GM10266 (cell line): ENCODE measurements around the gene CUL2.

ENCODE experiments used
- DNase-seq: peaks from one replicate; pipeline ENCODE4 v3.0.0; 2012; ENCODE audit errors: extremely low spot score
- TF ChIP-seq, protein P1 (sequence below): IDR thresholded peaks from 2 replicates; pipeline ENCODE4 v1.5.1; 2012; ENCODE audit warnings: mild to moderate bottlenecking, low read depth; ENCODE audit not compliant: control insufficient read depth, insufficient read depth; ENCODE audit errors: missing control alignments

CUL2 gene

DNA sequence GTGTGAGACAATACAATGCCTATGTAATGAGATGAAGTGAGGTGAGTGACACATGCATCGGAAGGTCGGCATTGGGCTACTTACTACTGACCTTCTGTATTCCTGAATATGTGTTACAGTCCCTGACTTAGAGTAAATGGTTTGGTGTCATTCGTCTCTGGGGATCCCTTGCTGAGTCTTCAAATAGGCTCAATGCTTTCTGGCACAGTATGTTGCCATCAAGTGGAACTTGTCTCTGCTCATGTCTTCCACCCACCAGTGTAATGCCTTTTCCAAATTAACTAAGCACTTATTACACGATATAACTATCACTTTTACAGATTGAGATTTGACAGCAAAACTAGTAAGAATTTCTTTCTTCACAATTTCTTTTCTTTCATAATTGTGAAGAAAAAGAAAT, 10.9 kb downstream of the CUL2 start:
- TF ChIP-seq, protein P1, sequence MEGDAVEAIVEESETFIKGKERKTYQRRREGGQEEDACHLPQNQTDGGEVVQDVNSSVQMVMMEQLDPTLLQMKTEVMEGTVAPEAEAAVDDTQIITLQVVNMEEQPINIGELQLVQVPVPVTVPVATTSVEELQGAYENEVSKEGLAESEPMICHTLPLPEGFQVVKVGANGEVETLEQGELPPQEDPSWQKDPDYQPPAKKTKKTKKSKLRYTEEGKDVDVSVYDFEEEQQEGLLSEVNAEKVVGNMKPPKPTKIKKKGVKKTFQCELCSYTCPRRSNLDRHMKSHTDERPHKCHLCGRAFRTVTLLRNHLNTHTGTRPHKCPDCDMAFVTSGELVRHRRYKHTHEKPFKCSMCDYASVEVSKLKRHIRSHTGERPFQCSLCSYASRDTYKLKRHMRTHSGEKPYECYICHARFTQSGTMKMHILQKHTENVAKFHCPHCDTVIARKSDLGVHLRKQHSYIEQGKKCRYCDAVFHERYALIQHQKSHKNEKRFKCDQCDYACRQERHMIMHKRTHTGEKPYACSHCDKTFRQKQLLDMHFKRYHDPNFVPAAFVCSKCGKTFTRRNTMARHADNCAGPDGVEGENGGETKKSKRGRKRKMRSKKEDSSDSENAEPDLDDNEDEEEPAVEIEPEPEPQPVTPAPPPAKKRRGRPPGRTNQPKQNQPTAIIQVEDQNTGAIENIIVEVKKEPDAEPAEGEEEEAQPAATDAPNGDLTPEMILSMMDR: no peak
- DNase-seq: no peak

DNA sequence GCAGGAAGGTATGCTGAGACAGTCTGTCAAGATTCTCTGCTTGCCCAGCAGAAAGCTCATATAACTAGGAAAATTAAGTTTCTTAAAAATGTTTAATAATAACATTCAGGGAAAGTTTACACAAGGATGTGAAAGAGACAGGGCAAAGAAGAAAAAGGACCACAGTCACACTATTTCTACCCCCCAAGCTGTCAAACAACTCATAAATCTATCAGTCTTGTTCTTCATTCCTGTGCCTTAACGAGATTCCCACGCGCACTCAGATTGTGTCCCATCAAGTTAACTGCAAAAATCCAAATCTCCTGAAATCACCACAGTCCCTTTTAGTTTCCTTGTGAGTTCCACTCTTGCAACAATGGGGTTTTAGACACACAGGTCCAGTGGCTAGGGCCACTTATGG, 14.9 kb downstream of the CUL2 start:
- TF ChIP-seq, protein P1: no peak
- DNase-seq: no peak

DNA sequence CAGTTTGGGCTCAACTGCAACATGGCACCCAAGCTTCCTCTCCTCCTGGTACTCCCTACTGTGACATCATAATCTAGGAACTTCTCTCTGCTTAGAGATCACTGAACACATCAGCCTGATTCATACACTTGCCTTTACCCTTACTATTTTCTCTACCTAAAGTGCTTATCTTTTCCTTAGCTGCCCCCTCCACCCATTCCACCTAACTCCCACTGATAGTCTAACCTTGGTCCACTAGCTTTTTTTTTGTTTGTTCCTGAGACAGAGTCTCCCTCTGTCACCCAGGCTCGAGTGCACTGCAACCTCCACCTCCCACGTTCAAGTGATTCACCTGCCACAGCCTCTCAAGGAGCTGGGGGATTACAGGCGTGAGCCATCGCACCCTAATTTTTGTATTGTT, 15.9 kb downstream of the CUL2 start:
- DNase-seq: no peak
- TF ChIP-seq, protein P1: no peak

- TF ChIP-seq, protein P1: no peak
- DNase-seq: no peak
Measured at GRCh38 chr10:35070521-35070920, 19.6 kb downstream of the CUL2 start.

DNA sequence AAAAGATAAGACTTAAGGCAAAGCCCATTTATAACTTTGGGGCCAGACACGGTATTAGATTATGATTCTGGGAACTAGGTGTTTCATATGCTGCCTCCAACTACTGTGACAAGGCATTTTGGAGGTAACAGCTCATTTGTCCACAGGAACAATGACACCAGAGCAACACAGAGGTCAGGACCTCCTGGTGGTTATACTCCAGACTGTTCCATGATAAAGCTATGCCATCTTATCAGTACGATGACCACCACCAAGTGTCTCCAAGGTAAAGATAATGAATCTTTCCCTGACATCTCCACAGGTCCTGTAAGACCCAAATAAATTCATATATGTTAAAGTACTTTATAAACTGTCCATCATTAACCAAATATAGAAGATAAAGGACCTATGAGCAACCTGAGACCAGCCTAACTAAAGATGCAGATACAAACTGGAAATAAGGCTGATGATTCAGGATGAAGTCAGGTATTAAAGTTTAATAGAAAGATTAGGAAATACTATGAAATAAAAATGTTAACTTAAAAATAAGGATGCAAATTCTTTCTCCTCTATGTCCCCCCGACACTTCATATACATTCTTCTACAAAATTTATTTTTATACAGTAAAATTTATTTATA, 26.2 kb downstream of the CUL2 start:
- TF ChIP-seq, protein P1: no peak
- no peak for DNase-seq

DNA sequence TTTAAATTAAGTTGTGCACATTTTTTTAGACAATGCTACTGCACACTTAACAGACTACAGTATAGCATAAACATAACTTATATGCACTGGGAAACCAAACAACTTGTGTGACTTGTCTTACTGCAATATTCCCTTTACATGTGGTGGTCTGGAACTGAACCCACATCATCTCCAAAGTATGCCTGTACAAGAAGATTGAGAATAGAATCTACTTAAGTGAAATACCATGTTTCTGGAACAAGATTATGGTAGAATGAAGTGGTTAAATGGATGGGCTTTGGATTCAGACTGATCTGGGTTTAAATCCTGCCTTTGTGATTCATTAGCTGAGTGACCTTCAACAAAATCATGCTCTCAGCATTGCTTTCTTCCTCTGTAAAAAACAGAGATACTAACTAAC, 30.7 kb downstream of the CUL2 start:
- no peak for DNase-seq
- TF ChIP-seq, protein P1: no peak

DNA sequence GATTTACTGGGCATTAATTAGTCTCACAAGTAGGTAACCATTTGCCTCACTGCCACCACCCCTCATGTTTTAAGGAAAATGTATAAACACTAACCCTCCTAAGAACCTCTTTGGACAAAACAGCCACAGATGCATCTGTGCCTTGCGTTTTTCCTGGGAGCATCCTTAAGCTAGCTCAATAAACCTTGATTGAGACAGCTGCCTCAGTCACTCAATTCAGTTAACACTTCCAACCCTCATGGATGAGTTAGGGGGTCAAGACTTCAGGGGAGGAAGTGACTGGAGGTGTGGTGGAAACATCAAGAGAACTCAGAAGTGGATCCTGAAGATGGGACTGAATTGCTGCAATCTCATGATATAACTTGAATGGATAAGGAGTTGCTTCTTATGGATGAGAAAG, 31.5 kb downstream of the CUL2 start:
- TF ChIP-seq, protein P1: no peak

More for the DNA sequence above, 31.5 kb downstream of the CUL2 start:
- DNase-seq: no peak
